ENCODE measurements around the gene MYOC. TPM values are rescaled to one million over a fixed set of nuclear protein-coding genes. Genes with fewer than 3 reads are reported as not detected.
"Not testable (repeated sequence)": the region's sequence is repeated elsewhere in the genome, so short reads cannot be mapped to it uniquely, and the experiment has no call there.

The MYOC gene
- total RNA-seq, 1 donor from 2014 or later = not detected

- no peak overlapping the region for H3K4me3 ChIP-seq (ENCODE audit: low read depth, low read length)
- TF ChIP-seq CTCF (IDR thresholded peaks at IDR 0.05; ENCODE audit: insufficient read depth, low read length, poor library complexity, severe bottlenecking) = no peak
- H3K27me3 ChIP-seq (ENCODE audit: control insufficient read depth, insufficient read depth, low read length) = no peaks in the 10 kb centered on the region
- H3K36me3 ChIP-seq (ENCODE audit: control insufficient read depth, insufficient read depth, low read length) = no peaks in the 10 kb centered on the region
- DNase-seq (ENCODE audit: low read depth) = no peak
These were observed 11.5 kb upstream of the MYOC start for GRCh38 chr1:171663854-171664575.

GRCh38 chr1:171663036-171663853 lies 10.8 kb upstream of the MYOC start:
- Histone ChIP-seq H3K27me3 (ENCODE audit: control insufficient read depth, insufficient read depth, low read length) (no peaks in the 10 kb centered on the region), H3K4me3 (ENCODE audit: low read depth, low read length) (no peak overlapping the region), H3K36me3 (ENCODE audit: control insufficient read depth, insufficient read depth, low read length) (no peaks in the 10 kb centered on the region)
- DNase-seq (ENCODE audit: low read depth) = no peak
- TF ChIP-seq CTCF (IDR thresholded peaks at IDR 0.05; ENCODE audit: insufficient read depth, low read length, poor library complexity, severe bottlenecking) = no peak

GRCh38 chr1:171661076-171661650 lies 8.7 kb upstream of the MYOC start:
- DNase-seq (ENCODE audit: low read depth) = no peak
- no peak for TF ChIP-seq CTCF (IDR thresholded peaks at IDR 0.05; ENCODE audit: insufficient read depth, low read length, poor library complexity, severe bottlenecking)

GRCh38 chr1:171656206-171656605 lies 3.7 kb upstream of the MYOC start:
- not testable (repeated sequence) for DNase-seq (ENCODE audit: low read depth); H3K4me3 ChIP-seq (ENCODE audit: low read depth, low read length); H3K27me3 ChIP-seq (ENCODE audit: control insufficient read depth, insufficient read depth, low read length); H3K36me3 ChIP-seq (ENCODE audit: control insufficient read depth, insufficient read depth, low read length)

More at GRCh38 chr1:171661076-171661650, 8.7 kb upstream of the MYOC start:
- Histone ChIP-seq H3K4me3 (ENCODE audit: low read depth, low read length) (no peak overlapping the region), H3K36me3 (ENCODE audit: control insufficient read depth, insufficient read depth, low read length) (no peaks in the 10 kb centered on the region), H3K27me3 (ENCODE audit: control insufficient read depth, insufficient read depth, low read length) (no peaks in the 10 kb centered on the region)

- H3K4me3 ChIP-seq (ENCODE audit: low read depth, low read length) = no peak overlapping the region
- TF ChIP-seq CTCF (IDR thresholded peaks at IDR 0.05; ENCODE audit: insufficient read depth, low read length, poor library complexity, severe bottlenecking) = no peak
- no peak for DNase-seq (ENCODE audit: low read depth)
- H3K27me3 ChIP-seq (ENCODE audit: control insufficient read depth, insufficient read depth, low read length) = no peaks in the 10 kb centered on the region
- no peaks in the 10 kb centered on the region for H3K36me3 ChIP-seq (ENCODE audit: control insufficient read depth, insufficient read depth, low read length)
These were observed 3.2 kb upstream of the MYOC start for GRCh38 chr1:171655746-171656116.

Measured in kidney epithelial cell (primary cell).